PC-3 (cell line): ENCODE results near the gene SERTAD1.

Experiments used
- EZH2 ChIP-seq: fragments of 300-600 bp; sonication (generic); IDR thresholded peaks from one replicate; pipeline ENCODE4 v1.6.1; 2017; ENCODE audit warnings: antibody characterized with exemption, mild to moderate bottlenecking, low read length; ENCODE audit not compliant: unreplicated experiment
- EZH2phosphoT487 ChIP-seq: fragments of 300-600 bp; sonication (generic); IDR thresholded peaks from 2 replicates; pipeline ENCODE4 v1.6.1; 2018; ENCODE audit warnings: mild to moderate bottlenecking, antibody characterized with exemption, low read length, borderline replicate concordance
- TF ChIP-seq, protein P1 (sequence below): fragments of 300-600 bp; sonication (generic); conservative IDR thresholded peaks from 2 replicates; pipeline ENCODE4 v1.5.1; 2017; ENCODE audit warnings: antibody characterized with exemption, low read depth, mild to moderate bottlenecking, low read length

DNA sequence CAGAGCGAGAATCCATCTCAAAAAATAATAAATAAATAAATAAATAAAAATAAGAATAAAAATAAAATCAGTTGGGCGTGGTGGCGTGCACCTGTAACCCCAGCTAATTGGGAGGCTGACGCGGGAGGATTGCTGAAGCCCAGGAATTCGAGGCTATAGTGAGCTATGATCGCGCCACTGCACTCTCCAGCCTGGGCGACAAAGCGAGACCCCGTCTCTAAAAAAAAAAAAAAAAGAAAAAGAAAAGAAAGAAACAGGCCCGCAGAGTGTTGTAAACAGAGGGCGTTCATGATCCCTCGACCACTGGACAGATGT, 5.4 kb downstream of the SERTAD1 start:
- TF ChIP-seq, protein P1, sequence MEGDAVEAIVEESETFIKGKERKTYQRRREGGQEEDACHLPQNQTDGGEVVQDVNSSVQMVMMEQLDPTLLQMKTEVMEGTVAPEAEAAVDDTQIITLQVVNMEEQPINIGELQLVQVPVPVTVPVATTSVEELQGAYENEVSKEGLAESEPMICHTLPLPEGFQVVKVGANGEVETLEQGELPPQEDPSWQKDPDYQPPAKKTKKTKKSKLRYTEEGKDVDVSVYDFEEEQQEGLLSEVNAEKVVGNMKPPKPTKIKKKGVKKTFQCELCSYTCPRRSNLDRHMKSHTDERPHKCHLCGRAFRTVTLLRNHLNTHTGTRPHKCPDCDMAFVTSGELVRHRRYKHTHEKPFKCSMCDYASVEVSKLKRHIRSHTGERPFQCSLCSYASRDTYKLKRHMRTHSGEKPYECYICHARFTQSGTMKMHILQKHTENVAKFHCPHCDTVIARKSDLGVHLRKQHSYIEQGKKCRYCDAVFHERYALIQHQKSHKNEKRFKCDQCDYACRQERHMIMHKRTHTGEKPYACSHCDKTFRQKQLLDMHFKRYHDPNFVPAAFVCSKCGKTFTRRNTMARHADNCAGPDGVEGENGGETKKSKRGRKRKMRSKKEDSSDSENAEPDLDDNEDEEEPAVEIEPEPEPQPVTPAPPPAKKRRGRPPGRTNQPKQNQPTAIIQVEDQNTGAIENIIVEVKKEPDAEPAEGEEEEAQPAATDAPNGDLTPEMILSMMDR: no peak
- TF ChIP-seq EZH2phosphoT487 (no peak), EZH2 (no peak)
